ENCODE results near the gene ZNF574. TPM values are rescaled to one million over a fixed set of nuclear protein-coding genes. Genes with fewer than 3 reads are reported as not detected.

The ZNF574 gene
- total RNA-seq, 4 donors from 2014 or later: 31.1 to 42.9 (median 33.5) TPM

DNA sequence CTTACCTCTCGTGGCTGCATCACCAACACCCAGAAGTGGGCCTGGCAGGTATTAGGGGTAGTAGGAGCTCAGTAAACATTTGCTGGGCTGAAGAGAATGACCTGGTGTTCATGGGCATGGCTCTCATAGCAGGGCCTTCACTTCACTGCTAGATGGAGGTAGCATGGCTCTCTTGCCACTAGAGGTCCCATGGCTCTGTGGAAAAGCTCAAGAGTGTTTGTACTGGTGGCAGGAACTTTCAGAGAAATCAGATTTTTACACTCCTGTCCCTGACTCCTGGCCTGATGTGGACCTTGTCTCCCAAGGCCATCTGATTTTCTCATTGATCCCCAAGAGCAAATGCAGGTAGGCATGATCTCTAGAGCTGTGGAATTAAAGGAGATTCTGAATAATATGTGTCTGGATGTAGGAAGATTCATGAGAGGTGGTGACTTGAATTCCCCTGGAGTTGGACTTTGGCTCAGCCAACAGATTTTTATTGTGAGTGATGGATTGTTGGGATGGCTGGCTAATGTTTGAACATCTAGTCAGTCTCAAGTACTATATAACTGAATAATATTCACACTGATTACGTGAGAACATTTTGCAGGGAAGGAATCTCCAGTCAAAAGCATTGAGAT, 5.7 kb downstream of the ZNF574 start:
- TF ChIP-seq CTCF (IDR thresholded peaks at IDR 0.05) (no peak), EP300 (IDR thresholded peaks at IDR 0.05) (no peak), POLR2AphosphoS5 (IDR thresholded peaks at IDR 0.05) (no peak), POLR2A (IDR thresholded peaks at IDR 0.05) (no peak)
- Histone ChIP-seq H3K27me3 (no peaks in the 10 kb centered on the region), H3K36me3 (peaks cover 44% of the 10 kb centered on the region), H3K9me3 (no peaks in the 10 kb centered on the region), H3K27ac (no peak overlapping the region), H3K4me3 (no peak overlapping the region), H3K4me1 (peaks cover 18% of the 10 kb centered on the region)
- no peak for DNase-seq (ENCODE audit: low spot score in 2 of 2)
- WGBS: 77% methylated on average over 2 of the region's 2 CpGs

GRCh38 chr19:42083537-42083936, 7.6 kb downstream of the ZNF574 start:
- Histone ChIP-seq H3K4me1 (no peaks in the 10 kb centered on the region), H3K27me3 (no peaks in the 10 kb centered on the region), H3K9me3 (no peaks in the 10 kb centered on the region), H3K36me3 (peaks cover 40% of the 10 kb centered on the region), H3K27ac (no peak overlapping the region), H3K4me3 (no peak overlapping the region)
- TF ChIP-seq POLR2A (IDR thresholded peaks at IDR 0.05) (no peak), CTCF (IDR thresholded peaks at IDR 0.05) (no peak), EP300 (IDR thresholded peaks at IDR 0.05) (no peak), POLR2AphosphoS5 (IDR thresholded peaks at IDR 0.05) (no peak)
- no peak for DNase-seq (ENCODE audit: low spot score in 2 of 2)
- 95% methylated on average over 5 of the region's 5 CpGs for WGBS

DNA sequence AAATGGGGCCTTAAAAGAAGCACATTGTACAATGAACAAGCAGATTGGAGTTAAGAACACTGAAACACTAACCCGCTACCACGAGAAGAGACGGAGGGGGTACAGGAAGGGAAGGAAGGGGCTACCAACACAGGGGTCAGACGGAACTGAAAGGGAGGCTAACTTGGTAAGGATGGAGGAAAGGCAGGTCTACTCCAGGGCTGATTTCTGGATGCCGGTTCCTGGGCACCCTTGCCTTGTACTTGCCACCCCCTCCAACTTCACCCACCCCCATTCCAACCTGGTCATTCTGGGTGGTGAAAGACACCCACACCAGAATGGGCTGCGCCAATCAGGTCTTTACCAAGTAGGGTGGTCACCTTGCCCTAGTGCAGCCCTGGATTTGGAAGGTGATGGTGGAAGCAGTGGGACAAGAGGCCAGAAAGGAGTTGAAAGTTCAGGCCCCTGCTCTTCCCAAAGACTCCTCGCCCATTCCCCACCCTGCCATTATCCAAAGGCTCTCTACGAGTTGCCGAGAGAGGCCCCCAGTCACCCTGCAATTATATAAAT, 10.3 kb downstream of the ZNF574 start:
- Histone ChIP-seq H3K9me3 (no peaks in the 10 kb centered on the region), H3K27me3 (no peaks in the 10 kb centered on the region), H3K27ac (no peak overlapping the region), H3K4me3 (no peak overlapping the region), H3K36me3 (peaks cover 13% of the 10 kb centered on the region), H3K4me1 (no peaks in the 10 kb centered on the region)
- WGBS: 88% methylated on average over 9 of the region's 9 CpGs
- no peak for DNase-seq (ENCODE audit: low spot score in 2 of 2)
- TF ChIP-seq EP300 (IDR thresholded peaks at IDR 0.05): no peak
- no peak for TF ChIP-seq CTCF (IDR thresholded peaks at IDR 0.05)
- no peak for TF ChIP-seq POLR2AphosphoS5 (IDR thresholded peaks at IDR 0.05)
- TF ChIP-seq POLR2A (IDR thresholded peaks at IDR 0.05): no peak

DNA sequence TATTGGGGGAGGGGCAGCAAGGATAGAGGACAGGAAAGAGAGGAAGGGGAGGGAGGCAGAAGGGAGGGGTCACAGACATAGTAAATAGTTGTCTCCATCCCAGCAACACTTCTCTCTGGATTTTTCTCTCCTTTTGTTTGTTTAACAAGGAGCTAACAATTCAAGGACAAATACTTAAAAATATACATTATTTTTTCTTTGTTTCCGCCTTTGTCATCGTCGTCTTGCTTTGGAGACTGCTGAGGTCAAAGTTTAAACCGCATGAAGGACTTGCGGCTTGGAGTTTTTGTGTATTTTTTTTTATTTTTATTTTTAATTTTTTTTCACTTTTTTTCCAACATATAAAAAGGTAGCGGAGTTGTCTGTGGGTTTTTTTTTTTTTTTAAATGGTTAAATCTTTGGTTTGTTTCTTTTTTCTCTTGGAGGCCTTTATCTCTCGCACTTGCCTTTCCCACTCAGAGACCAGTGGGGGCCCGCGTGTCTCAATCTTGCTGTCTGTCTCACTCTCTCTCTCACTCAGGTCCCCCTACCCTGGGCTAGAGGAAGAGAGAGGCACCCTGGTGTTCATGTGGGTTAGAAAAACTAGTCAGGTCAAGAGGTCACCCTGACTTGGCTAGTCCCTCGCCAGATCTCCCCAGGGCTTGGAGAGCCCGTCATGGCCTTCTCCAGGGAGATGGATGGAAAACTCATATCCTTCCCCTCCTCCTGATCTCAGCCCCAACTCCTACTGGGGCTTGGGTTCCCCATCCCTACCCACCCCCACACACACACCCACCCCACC, 11.0 kb downstream of the ZNF574 start:
- TF ChIP-seq EP300 (IDR thresholded peaks at IDR 0.05): no peak
- no peak for TF ChIP-seq POLR2A (IDR thresholded peaks at IDR 0.05)
- no peak for TF ChIP-seq CTCF (IDR thresholded peaks at IDR 0.05)
- no peak for TF ChIP-seq POLR2AphosphoS5 (IDR thresholded peaks at IDR 0.05)
- DNase-seq (ENCODE audit: low spot score in 2 of 2): no peak
- 91% methylated on average over 11 of the region's 11 CpGs for WGBS
- Histone ChIP-seq H3K4me3 (no peak overlapping the region), H3K27me3 (no peaks in the 10 kb centered on the region), H3K4me1 (peaks cover 6% of the 10 kb centered on the region), H3K36me3 (peaks cover 6% of the 10 kb centered on the region), H3K9me3 (no peaks in the 10 kb centered on the region), H3K27ac (no peak overlapping the region)
